GM19463 (cell line): ENCODE data around the gene ACER2.

Source experiments
- ATAC-seq: cut with Tn5 transposase; IDR thresholded peaks from one replicate; pipeline ENCODE4 v1.9.1; 2021; ENCODE audit warnings: mild to moderate bottlenecking, moderate library complexity; ENCODE audit not compliant: unreplicated experiment

The ACER2 gene

GRCh38 chr9:19451240-19452087 is 42.7 kb downstream of the ACER2 start:
- peak; percentile 96 for ATAC-seq

GRCh38 chr9:19456426-19456825 is 47.6 kb downstream of the ACER2 start:
- ATAC-seq: no peak

GRCh38 chr9:19456996-19457692 is 48.3 kb downstream of the ACER2 start:
- peak; percentile 88 for ATAC-seq

- ATAC-seq: peak; percentile 12
Measured at GRCh38 chr9:19457693-19458009, 48.8 kb downstream of the ACER2 start.

- no peak for ATAC-seq
Measured at GRCh38 chr9:19460243-19460642, 51.4 kb downstream of the ACER2 start.

GRCh38 chr9:19461135-19461534 is 52.3 kb downstream of the ACER2 start:
- ATAC-seq: no peak

GRCh38 chr9:19464061-19464763 is 55.4 kb downstream of the ACER2 start:
- ATAC-seq: peak; percentile 3

GRCh38 chr9:19464764-19465585 is 56.2 kb downstream of the ACER2 start:
- ATAC-seq: peak; percentile 89

GRCh38 chr9:19465586-19466279 is 56.9 kb downstream of the ACER2 start:
- no peak for ATAC-seq

GRCh38 chr9:19466280-19466639 is 57.5 kb downstream of the ACER2 start:
- ATAC-seq: no peak

- no peak for ATAC-seq
Measured at GRCh38 chr9:19469271-19469670, 60.5 kb downstream of the ACER2 start.

GRCh38 chr9:19470567-19470966 is 61.8 kb downstream of the ACER2 start:
- no peak for ATAC-seq

GRCh38 chr9:19470981-19471650 is 62.3 kb downstream of the ACER2 start:
- no peak for ATAC-seq

GRCh38 chr9:19471737-19472648 is 63.2 kb downstream of the ACER2 start:
- ATAC-seq: peak; percentile 79

GRCh38 chr9:19473605-19474004 is 64.8 kb downstream of the ACER2 start:
- ATAC-seq: no peak

GRCh38 chr9:19479874-19480273 is 71.1 kb downstream of the ACER2 start:
- ATAC-seq: no peak

- no peak for ATAC-seq
Measured at GRCh38 chr9:19480345-19480744, 71.5 kb downstream of the ACER2 start.

- no peak for ATAC-seq
Measured at GRCh38 chr9:19481121-19481870, 72.5 kb downstream of the ACER2 start.
